Lower leg skin (tissue), 3 donors: ENCODE measurements around the gene CYGB.

ENCODE experiments used
- POLR2A ChIP-seq, 2 donors: fragments of 450-650 bp; IDR thresholded peaks; one replicate each; pipeline ENCODE4 v1.6.1; 2016 to 2017; ENCODE audit warnings: antibody characterized with exemption in 2 of 2, mild to moderate bottlenecking in 1 of 2, moderate library complexity in 1 of 2
- TF ChIP-seq, protein P1 (sequence below), 3 donors: fragments of 450-650 bp; IDR thresholded peaks; one replicate each; pipeline ENCODE4 v1.5.1; 2016; ENCODE audit warnings: antibody characterized with exemption in 3 of 3, mild to moderate bottlenecking in 3 of 3, moderate library complexity in 2 of 3

DNA sequence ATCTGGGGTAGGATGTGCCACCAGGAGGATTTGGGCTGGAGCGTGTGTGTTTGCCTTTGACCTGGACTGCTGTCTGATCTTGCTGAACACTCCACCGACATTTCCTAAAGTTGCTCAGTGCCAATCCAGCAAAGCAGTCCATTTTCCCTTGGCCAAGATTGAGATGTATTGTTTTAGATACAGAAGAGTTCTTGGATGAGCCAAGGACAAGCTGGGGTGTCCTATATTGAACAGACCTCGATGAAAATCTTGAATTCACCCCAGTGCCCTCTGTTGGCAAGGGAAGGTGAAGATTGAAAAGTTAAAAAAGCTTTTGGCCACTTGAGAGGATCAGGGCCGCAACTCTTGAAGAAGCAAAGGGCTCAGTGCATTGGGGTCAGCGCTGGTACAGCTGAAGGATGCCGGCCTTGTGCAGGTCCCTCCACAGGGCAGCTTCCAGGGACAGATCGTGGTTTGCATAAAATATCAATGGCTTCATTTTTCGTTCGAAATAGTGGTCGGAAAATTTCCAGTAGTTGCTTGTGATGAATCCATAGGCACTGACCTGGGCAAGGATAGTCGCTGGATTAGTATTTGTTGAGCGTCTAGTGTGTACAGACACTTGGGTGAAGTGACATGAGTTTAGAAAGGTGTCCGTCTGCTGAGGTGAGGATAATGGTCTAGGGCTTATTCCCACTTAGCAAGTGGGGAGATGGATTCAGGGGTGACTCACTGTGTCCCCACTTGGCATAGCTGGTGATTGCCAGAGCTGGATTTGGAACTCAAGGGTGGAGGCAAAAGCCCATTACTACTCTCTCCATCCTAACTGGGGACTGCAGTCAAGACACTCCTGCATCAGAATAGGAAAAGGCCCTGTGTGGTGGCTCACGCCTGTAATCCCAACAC lies 28.5 kb upstream of the CYGB start:
- TF ChIP-seq POLR2A (IDR thresholded peaks at IDR 0.05), result no peak
- TF ChIP-seq, protein P1, sequence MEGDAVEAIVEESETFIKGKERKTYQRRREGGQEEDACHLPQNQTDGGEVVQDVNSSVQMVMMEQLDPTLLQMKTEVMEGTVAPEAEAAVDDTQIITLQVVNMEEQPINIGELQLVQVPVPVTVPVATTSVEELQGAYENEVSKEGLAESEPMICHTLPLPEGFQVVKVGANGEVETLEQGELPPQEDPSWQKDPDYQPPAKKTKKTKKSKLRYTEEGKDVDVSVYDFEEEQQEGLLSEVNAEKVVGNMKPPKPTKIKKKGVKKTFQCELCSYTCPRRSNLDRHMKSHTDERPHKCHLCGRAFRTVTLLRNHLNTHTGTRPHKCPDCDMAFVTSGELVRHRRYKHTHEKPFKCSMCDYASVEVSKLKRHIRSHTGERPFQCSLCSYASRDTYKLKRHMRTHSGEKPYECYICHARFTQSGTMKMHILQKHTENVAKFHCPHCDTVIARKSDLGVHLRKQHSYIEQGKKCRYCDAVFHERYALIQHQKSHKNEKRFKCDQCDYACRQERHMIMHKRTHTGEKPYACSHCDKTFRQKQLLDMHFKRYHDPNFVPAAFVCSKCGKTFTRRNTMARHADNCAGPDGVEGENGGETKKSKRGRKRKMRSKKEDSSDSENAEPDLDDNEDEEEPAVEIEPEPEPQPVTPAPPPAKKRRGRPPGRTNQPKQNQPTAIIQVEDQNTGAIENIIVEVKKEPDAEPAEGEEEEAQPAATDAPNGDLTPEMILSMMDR (IDR thresholded peaks at IDR 0.05), result no peak
